Measurements from ENCODE around the gene COL23A1. TPM values are rescaled to one million over a fixed set of nuclear protein-coding genes. Genes with fewer than 3 reads are reported as not detected.

The COL23A1 gene
- total and polyA plus RNA-seq, 2 of the 8 experiments (the other 6 are each of a cell fraction or from before 2014, with no cell fraction given) = 3.1 to 4.7 TPM

- H3K23ac ChIP-seq (ENCODE audit: insufficient read length) = no peak overlapping the region
- CTCF ChIA-PET (ENCODE audit: partially characterized antibody) = interaction anchor here (0.6 to 9.5 kb wide), 9 partner anchors 12 to 364 kb away, joined by 3 to 79 read pairs (median 4); no protein-coding TSS in a partner anchor
- H3K36me3 ChIP-seq (ENCODE audit: control insufficient read depth in 2 of 4, insufficient read depth in 4 of 4, low read length in 3 of 4) = no peaks in the 10 kb centered on the region
- H3K9ac ChIP-seq (replicated peaks in 1 of 4; ENCODE audit: extremely low read depth in 1 of 4, low read depth in 3 of 4, low read length in 3 of 4) = no peak overlapping the region
- H2AFZ ChIP-seq (ENCODE audit: low read length) = no peak overlapping the region
- 91% methylated on average over 6 of the region's 6 CpGs; no CpG with 5 or more reads in 1 of the 2 experiments for WGBS, 2 experiments (ENCODE audit: extremely low coverage in 1 of 2, insufficient coverage in 1 of 2, insufficient read length in 1 of 2, insufficient replicate concordance in 2 of 2, low coverage in 1 of 2, low lambda C conversion rate in 2 of 2, missing lambda C conversion rate in 1 of 2)
- no peak overlapping the region; the same call in 1 of the 2 replicates for H2AK5ac ChIP-seq (ENCODE audit: low read depth, low read length)
- FAIRE-seq (no peak), DNase-seq (ENCODE audit: low read depth in 1 of 2, low spot score in 2 of 2) (peak in 1 of 2 experiments; percentile 45)
- H3K9me3 ChIP-seq (ENCODE audit: insufficient read depth in 2 of 2, low read depth in 1 of 2, low read length in 1 of 2) = no peaks in the 10 kb centered on the region
- H4K5ac ChIP-seq (ENCODE audit: insufficient read length, low read depth, low read length) = no peak overlapping the region
- peaks cover 0 to 9% (median 2%) of the 10 kb centered on the region in 4 experiments; a peak in 3 of 7 replicates for H3K4me1 ChIP-seq (replicated peaks in 1 of 4; ENCODE audit: control insufficient read depth in 3 of 4, insufficient read depth in 4 of 4, low read length in 3 of 4)
- H3K27me3 ChIP-seq (replicated peaks in 1 of 4; ENCODE audit: control insufficient read depth in 3 of 4, extremely low read depth in 1 of 4, insufficient read depth in 3 of 4, low read length in 3 of 4) = no peaks in the 10 kb centered on the region
- no peak overlapping the region for H2BK20ac ChIP-seq (ENCODE audit: low read length)
- H2BK15ac ChIP-seq (ENCODE audit: low read length) = no peak overlapping the region
- POLR2A ChIA-PET (ENCODE audit: partially characterized antibody) = no interaction called here
- peak overlapping the region; percentile 38 for H4K91ac ChIP-seq (replicated peaks; ENCODE audit: insufficient read length, low read length)
- H4K20me1 ChIP-seq (replicated peaks in 1 of 2; ENCODE audit: control insufficient read depth in 1 of 2, insufficient read depth in 2 of 2, low read length in 2 of 2) = peaks cover 0 to 4% of the 10 kb centered on the region in 2 experiments
- no peaks in the 10 kb centered on the region for H3K79me1 ChIP-seq (ENCODE audit: low read depth, low read length)
- H3K4ac ChIP-seq (replicated peaks; ENCODE audit: insufficient read length, low read depth, low read length) = no peak overlapping the region
- no peak overlapping the region for H2BK120ac ChIP-seq (replicated peaks; ENCODE audit: low read depth, low read length)
- H3K14ac ChIP-seq (ENCODE audit: insufficient read length) = no peak overlapping the region
- no peak overlapping the region for H3K4me2 ChIP-seq (ENCODE audit: insufficient read depth in 1 of 2, low read depth in 2 of 2, low read length in 2 of 2)
- H2BK12ac ChIP-seq (ENCODE audit: low read depth, low read length) = peak overlapping the region; percentile 39; the same call in 1 of the 2 replicates
- TF ChIP-seq, protein P1, sequence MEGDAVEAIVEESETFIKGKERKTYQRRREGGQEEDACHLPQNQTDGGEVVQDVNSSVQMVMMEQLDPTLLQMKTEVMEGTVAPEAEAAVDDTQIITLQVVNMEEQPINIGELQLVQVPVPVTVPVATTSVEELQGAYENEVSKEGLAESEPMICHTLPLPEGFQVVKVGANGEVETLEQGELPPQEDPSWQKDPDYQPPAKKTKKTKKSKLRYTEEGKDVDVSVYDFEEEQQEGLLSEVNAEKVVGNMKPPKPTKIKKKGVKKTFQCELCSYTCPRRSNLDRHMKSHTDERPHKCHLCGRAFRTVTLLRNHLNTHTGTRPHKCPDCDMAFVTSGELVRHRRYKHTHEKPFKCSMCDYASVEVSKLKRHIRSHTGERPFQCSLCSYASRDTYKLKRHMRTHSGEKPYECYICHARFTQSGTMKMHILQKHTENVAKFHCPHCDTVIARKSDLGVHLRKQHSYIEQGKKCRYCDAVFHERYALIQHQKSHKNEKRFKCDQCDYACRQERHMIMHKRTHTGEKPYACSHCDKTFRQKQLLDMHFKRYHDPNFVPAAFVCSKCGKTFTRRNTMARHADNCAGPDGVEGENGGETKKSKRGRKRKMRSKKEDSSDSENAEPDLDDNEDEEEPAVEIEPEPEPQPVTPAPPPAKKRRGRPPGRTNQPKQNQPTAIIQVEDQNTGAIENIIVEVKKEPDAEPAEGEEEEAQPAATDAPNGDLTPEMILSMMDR (IDR thresholded peaks at IDR 0.05; ENCODE audit: control extremely low read depth in 1 of 3, insufficient read depth in 1 of 3, low read depth in 1 of 3, low read length in 3 of 3) = no peak
- no peak for TF ChIP-seq ZNF274 (IDR thresholded peaks at IDR 0.05; ENCODE audit: borderline replicate concordance, extremely low read depth, low read length)
- no peak for TF ChIP-seq NRF1 (IDR thresholded peaks at IDR 0.05; ENCODE audit: low read depth, low read length)
- no peaks in the 10 kb centered on the region for H3K79me2 ChIP-seq (ENCODE audit: control insufficient read depth in 1 of 2, insufficient read depth in 2 of 2, low read length in 2 of 2)
- no peak overlapping the region for H4K8ac ChIP-seq (ENCODE audit: extremely low read depth, insufficient read depth, low read length)
- no peak overlapping the region for H2BK5ac ChIP-seq (ENCODE audit: low read depth, low read length)
- peak overlapping the region; percentile 47 for H3K56ac ChIP-seq (replicated peaks; ENCODE audit: insufficient read length, low read depth, low read length)
- no peaks in the 10 kb centered on the region for H3K23me2 ChIP-seq (ENCODE audit: low read depth, low read length)
- no peak overlapping the region for H3K18ac ChIP-seq (ENCODE audit: extremely low read depth, low read length)
- H3K4me3 ChIP-seq (ENCODE audit: extremely low read depth in 1 of 4, insufficient read depth in 2 of 4, low read depth in 3 of 4, low read length in 4 of 4) = no peak overlapping the region
- no peak overlapping the region for H3K27ac ChIP-seq (ENCODE audit: low read depth, low read length)
Observed at GRCh38 chr5:178323541-178323865, 266.7 kb downstream of the COL23A1 start.

Measured in H1 (cell line).